Coronary artery (tissue), 2 donors: ENCODE results near the gene MYEOV.

ENCODE experiments used
- DNase-seq: peaks from one replicate; pipeline ENCODE4 v3.0.0-alpha.2; 2017; ENCODE audit warnings: low spot score
- H3K27ac ChIP-seq, 2 donors: fragments of 200-600 bp; sonication (generic); one replicate each; pipeline ENCODE4 v1.5.1; 2016 to 2019
- H3K4me3 ChIP-seq: fragments of 200-600 bp; sonication (generic); 2 replicates; pipeline ENCODE4 v1.5.1; 2016; ENCODE audit warnings: mild to moderate bottlenecking, moderate library complexity
- TF ChIP-seq, protein P1 (sequence below): fragments of 200-600 bp; sonication (generic); IDR thresholded peaks from one replicate; pipeline ENCODE4 v1.5.1; 2019; ENCODE audit warnings: antibody characterized with exemption

The MYEOV gene

DNA sequence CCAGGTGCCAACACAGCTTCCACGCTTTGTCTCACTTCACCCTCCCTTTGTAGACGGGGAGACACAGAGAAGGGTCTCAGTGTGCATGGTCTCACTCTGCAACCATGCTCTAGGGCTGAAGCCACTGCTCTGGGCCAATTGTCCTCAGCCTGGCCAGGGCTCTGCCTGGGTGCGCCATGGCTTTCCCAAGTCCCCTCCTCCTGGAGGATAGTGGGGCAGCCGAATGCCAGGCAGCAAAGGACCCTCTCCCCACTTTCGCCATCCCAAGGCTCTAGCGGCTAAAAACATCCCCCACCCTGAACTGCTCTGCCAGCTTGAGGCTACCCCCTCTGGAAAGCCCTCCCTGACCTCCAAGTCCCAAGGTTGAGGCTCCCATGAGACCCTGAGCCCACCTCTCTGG is 20.4 kb upstream of the MYEOV start:
- TF ChIP-seq, protein P1, sequence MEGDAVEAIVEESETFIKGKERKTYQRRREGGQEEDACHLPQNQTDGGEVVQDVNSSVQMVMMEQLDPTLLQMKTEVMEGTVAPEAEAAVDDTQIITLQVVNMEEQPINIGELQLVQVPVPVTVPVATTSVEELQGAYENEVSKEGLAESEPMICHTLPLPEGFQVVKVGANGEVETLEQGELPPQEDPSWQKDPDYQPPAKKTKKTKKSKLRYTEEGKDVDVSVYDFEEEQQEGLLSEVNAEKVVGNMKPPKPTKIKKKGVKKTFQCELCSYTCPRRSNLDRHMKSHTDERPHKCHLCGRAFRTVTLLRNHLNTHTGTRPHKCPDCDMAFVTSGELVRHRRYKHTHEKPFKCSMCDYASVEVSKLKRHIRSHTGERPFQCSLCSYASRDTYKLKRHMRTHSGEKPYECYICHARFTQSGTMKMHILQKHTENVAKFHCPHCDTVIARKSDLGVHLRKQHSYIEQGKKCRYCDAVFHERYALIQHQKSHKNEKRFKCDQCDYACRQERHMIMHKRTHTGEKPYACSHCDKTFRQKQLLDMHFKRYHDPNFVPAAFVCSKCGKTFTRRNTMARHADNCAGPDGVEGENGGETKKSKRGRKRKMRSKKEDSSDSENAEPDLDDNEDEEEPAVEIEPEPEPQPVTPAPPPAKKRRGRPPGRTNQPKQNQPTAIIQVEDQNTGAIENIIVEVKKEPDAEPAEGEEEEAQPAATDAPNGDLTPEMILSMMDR: no peak
- no peak overlapping the region for H3K27ac ChIP-seq
- no peak for DNase-seq
- no peak overlapping the region for H3K4me3 ChIP-seq

DNA sequence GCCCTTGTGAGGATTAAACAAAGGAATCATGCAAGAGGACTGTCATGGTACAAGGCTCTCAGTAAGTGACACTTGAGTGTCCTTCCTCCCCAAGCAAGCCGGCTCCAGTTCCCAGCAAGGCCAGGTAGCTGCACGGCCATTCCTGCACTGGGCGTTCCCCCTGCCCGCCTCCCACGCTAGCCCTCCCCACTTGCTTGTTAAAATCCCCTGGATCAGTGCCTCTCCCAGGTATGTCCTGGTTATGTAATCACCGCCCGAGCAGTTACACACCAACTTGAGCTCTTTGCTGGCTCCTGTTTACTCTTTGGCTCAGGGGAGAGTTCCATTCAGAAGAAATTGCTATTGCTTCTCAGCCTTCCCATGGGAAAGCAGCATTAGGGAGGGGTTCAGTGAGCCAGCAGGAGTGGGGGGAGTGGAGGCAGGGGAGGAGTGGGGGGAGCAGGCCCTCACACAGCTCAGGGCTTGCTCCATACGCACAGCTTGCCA is 19.4 kb upstream of the MYEOV start:
- DNase-seq: no peak
- H3K4me3 ChIP-seq: no peak overlapping the region
- TF ChIP-seq, protein P1: no peak
- no peak overlapping the region for H3K27ac ChIP-seq

DNA sequence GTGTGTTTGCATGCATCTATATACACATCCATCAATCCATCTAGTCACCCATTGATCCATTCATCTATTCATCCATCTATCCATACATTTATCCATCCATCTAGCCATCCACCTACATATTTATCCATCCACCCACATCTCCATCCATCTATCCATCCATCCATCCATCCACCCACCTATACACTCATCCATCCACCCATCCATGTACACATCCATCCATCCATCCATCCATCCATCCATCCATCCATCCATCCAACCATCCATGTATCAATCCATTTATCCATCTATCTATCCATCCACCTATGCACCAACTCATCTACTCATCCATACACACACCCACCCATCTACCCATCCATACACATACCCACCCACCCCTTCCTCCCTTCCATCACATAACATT is 18.8 kb upstream of the MYEOV start:
- H3K4me3 ChIP-seq: no peak overlapping the region
- DNase-seq: no peak
- TF ChIP-seq, protein P1: no peak
- no peak overlapping the region for H3K27ac ChIP-seq

DNA sequence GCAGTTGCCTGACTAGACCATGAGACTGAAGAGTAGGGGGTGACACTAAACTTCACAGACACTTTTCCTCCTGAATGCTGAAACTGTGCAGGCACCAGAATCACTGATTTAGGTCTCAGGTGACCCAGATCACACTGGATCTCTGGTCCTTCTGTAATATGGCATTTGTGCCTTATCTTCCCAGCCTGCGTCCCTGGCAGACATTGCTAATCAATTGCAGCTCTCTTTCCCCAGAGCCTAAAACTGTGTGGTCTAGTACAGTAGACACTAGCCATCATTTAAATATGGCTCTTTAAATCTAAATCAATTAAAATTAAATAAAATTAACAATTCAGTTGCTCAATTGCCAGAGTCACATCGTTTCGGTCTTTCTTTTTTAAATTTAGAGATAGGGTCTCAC is 17.8 kb upstream of the MYEOV start:
- H3K27ac ChIP-seq: no peak overlapping the region
- no peak for DNase-seq

DNA sequence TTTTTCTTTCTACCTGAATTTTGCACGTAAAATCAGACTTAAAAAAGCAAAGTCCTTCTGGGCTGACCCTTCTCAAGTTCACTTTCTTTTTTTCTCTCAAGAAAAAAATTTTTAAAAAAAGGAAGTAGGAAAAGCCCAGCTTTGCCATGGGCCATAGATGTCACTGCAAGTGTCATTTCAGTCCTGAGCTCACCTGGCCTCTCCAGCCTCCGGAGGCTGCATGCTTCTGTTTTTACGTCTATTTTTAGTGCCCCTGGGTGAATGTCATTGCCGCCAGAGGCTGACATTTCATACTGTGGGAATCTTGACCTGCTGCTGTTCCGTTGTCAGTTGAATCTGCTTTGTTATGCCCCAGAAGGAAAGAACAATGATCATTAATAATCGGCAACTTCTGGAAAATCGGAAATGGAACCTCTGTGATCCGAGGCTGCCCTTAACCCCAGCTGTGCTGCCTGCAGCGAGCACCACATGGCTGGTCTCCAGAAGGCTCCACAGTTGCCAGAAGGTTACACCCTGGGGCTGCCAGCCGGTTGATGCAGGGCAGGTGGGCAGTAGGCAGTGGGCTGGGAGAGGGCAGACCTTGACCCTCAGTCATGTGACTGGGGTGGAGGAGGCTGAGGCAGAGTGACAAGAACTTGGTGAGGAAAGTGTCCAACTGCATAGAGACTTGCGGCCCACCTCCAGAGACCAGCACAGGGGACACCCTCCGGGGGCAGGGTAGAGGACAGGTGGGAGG is 16.7 kb upstream of the MYEOV start:
- TF ChIP-seq, protein P1: no peak
- Histone ChIP-seq H3K27ac (no peak overlapping the region), H3K4me3 (no peak overlapping the region)
- DNase-seq: no peak

More for the DNA sequence above, 17.8 kb upstream of the MYEOV start:
- H3K4me3 ChIP-seq: no peak overlapping the region
- TF ChIP-seq, protein P1: no peak

DNA sequence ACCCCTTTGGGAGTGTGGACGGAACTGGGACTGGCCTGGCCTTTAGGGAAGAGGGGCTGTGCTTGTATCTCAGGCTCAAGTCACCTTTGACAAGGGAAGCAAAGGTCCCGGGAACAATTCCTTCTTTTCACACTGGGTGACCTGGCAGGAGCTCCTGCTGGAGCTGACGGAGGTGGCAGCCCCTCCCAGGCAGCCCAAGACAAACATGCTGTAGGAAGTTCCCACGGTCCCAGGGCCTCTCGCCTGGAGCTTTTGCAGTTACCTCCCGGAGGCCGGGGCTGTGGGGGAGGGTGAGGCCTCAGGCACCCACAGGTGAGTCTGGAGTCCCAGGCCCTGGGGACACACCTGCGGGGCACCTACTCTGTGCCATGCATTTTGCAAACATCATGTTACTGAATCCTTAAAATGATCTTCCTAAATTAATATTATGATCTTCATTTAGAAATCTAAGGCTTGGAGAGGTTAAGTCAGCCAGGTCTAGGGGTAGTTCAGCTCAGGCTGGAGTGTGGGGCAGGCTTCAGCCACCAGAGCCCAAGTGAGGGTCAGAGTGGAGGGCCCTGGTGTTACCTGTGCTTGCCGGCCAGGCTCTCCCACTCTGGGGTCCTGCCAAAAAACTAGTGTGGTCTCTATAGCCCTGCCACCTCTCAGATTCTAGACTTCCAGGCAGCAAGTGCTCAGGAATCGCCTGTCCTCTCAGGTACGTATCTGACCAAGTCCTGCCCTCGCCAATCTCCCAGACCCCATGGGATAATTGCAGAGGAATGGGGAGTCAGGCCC is 15.7 kb upstream of the MYEOV start:
- no peak for DNase-seq
- H3K27ac ChIP-seq: no peak overlapping the region
- no peak overlapping the region for H3K4me3 ChIP-seq
- TF ChIP-seq, protein P1: no peak
